ENCODE measurements around the gene TRIM47.
A peak's percentile ranks its signal among the peaks of the same experiment; 100 is the strongest.

The TRIM47 gene

DNA sequence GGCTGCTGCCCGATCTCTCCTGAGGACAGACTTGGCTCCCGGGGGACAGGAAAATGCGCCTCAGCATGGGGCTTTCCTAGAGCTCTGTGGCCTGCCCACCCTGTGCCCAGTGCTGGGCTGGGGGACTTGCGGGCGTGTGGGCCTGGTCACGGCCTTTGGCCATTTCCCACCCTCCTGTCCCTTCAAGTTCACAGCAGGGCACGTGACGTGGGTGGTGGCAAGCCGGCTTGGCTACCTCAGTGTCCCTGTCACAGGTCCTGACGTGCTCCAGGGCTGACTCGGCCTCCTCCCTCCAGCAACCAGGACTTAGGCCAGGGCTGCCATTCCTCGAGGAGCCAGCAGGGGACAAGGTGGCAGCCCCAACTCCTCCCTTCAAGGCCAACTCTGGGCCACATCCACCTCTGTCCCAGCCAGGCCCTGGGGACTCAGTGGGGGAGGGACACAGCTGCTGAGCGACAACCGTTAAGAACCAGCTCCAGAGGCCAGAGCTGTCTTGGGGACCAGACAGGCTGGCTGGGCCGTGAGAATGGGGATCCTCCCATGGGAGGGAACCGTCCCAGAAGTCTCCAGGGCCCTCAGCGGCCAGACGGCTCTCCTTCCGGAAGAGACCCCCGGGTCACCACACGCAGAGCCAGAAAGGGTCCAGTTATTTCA, 33.2 kb downstream of the TRIM47 start:
- no peak overlapping the region for H2AFZ ChIP-seq (ENCODE audit: low read length)
- no peak overlapping the region for H3K4me2 ChIP-seq (ENCODE audit: low read depth, low read length)
- H3K4me1 ChIP-seq (ENCODE audit: low read length): no peaks in the 10 kb centered on the region

GRCh38 chr17:75844530-75845057, 33.8 kb downstream of the TRIM47 start:
- Histone ChIP-seq H3K79me2 (ENCODE audit: low read length) (no peaks in the 10 kb centered on the region), H3K9ac (ENCODE audit: low read length) (no peak overlapping the region), H3K36me3 (replicated peaks; ENCODE audit: insufficient read depth, low read length) (no peaks in the 10 kb centered on the region), H3K9me3 (replicated peaks; ENCODE audit: insufficient read depth, low read length) (no peaks in the 10 kb centered on the region), H3F3A (ENCODE audit: insufficient read depth, low read length) (no peaks in the 10 kb centered on the region), H3K4me2 (ENCODE audit: low read depth, low read length) (no peak overlapping the region), H4K20me1 (ENCODE audit: insufficient read depth, low read length) (no peaks in the 10 kb centered on the region), H3K4me3 (ENCODE audit: low read length) (no peak overlapping the region), H3K4me1 (ENCODE audit: low read length) (no peaks in the 10 kb centered on the region), H3K27ac (ENCODE audit: low read length) (no peak overlapping the region), H2AFZ (ENCODE audit: low read length) (no peak overlapping the region), H3K27me3 (replicated peaks; ENCODE audit: insufficient read depth, low read length) (peaks cover 7% of the 10 kb centered on the region; the same call in 1 of the 2 replicates), H3K9me2 (replicated peaks; ENCODE audit: insufficient read depth, low read length) (no peaks in the 10 kb centered on the region)
- no peak for DNase-seq
- TF ChIP-seq, protein P1, sequence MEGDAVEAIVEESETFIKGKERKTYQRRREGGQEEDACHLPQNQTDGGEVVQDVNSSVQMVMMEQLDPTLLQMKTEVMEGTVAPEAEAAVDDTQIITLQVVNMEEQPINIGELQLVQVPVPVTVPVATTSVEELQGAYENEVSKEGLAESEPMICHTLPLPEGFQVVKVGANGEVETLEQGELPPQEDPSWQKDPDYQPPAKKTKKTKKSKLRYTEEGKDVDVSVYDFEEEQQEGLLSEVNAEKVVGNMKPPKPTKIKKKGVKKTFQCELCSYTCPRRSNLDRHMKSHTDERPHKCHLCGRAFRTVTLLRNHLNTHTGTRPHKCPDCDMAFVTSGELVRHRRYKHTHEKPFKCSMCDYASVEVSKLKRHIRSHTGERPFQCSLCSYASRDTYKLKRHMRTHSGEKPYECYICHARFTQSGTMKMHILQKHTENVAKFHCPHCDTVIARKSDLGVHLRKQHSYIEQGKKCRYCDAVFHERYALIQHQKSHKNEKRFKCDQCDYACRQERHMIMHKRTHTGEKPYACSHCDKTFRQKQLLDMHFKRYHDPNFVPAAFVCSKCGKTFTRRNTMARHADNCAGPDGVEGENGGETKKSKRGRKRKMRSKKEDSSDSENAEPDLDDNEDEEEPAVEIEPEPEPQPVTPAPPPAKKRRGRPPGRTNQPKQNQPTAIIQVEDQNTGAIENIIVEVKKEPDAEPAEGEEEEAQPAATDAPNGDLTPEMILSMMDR (IDR thresholded peaks at IDR 0.05; ENCODE audit: low read length): no peak
- TF ChIP-seq EZH2 (optimal IDR thresholded peaks at IDR 0.05; ENCODE audit: low read depth, low read length) (no peak), EZH2phosphoT487 (IDR thresholded peaks at IDR 0.05; ENCODE audit: low read length) (no peak)

More for the DNA sequence above, 33.2 kb downstream of the TRIM47 start:
- DNase-seq: peak; percentile 70
- no peaks in the 10 kb centered on the region for H3K9me3 ChIP-seq (replicated peaks; ENCODE audit: insufficient read depth, low read length)
- H3K4me3 ChIP-seq (ENCODE audit: low read length): no peak overlapping the region
- no peaks in the 10 kb centered on the region for H3F3A ChIP-seq (ENCODE audit: insufficient read depth, low read length)
- no peak overlapping the region for H3K27ac ChIP-seq (ENCODE audit: low read length)
- no peaks in the 10 kb centered on the region for H3K36me3 ChIP-seq (replicated peaks; ENCODE audit: insufficient read depth, low read length)
- H3K27me3 ChIP-seq (replicated peaks; ENCODE audit: insufficient read depth, low read length): peaks cover 7% of the 10 kb centered on the region; the same call in 1 of the 2 replicates
- H3K79me2 ChIP-seq (ENCODE audit: low read length): no peaks in the 10 kb centered on the region
- no peaks in the 10 kb centered on the region for H4K20me1 ChIP-seq (ENCODE audit: insufficient read depth, low read length)
- TF ChIP-seq EZH2 (optimal IDR thresholded peaks at IDR 0.05; ENCODE audit: low read depth, low read length): no peak
- TF ChIP-seq, protein P1 (IDR thresholded peaks at IDR 0.05; ENCODE audit: low read length): peak; percentile 72
- no peak overlapping the region for H3K9ac ChIP-seq (ENCODE audit: low read length)
- H3K9me2 ChIP-seq (replicated peaks; ENCODE audit: insufficient read depth, low read length): no peaks in the 10 kb centered on the region

- TF ChIP-seq EZH2 (optimal IDR thresholded peaks at IDR 0.05; ENCODE audit: low read depth, low read length): no peak
- TF ChIP-seq EZH2phosphoT487 (IDR thresholded peaks at IDR 0.05; ENCODE audit: low read length): no peak
- TF ChIP-seq, protein P1 (IDR thresholded peaks at IDR 0.05; ENCODE audit: low read length): no peak
- no peak within 1 kb of the TSS for H3K4me2 ChIP-seq (ENCODE audit: low read depth, low read length)
- no peak within 1 kb of the TSS for H3K27ac ChIP-seq (ENCODE audit: low read length)
- no peak within 1 kb of the TSS for H2AFZ ChIP-seq (ENCODE audit: low read length)
- H3K4me3 ChIP-seq (ENCODE audit: low read length): no peak within 1 kb of the TSS
- no peaks in the 10 kb centered on the region for H4K20me1 ChIP-seq (ENCODE audit: insufficient read depth, low read length)
- H3F3A ChIP-seq (ENCODE audit: insufficient read depth, low read length): no peaks in the 10 kb centered on the region
- no peaks in the 10 kb centered on the region for H3K36me3 ChIP-seq (replicated peaks; ENCODE audit: insufficient read depth, low read length)
- H3K4me1 ChIP-seq (ENCODE audit: low read length): no peaks in the 10 kb centered on the region
- DNase-seq: no peak
- no peaks in the 10 kb centered on the region for H3K9me3 ChIP-seq (replicated peaks; ENCODE audit: insufficient read depth, low read length)
- no peaks in the 10 kb centered on the region for H3K79me2 ChIP-seq (ENCODE audit: low read length)
- H3K27me3 ChIP-seq (replicated peaks; ENCODE audit: insufficient read depth, low read length): peaks cover 7% of the 10 kb centered on the region; the same call in 1 of the 2 replicates
- no peak within 1 kb of the TSS for H3K9ac ChIP-seq (ENCODE audit: low read length)
- H3K9me2 ChIP-seq (replicated peaks; ENCODE audit: insufficient read depth, low read length): no peaks in the 10 kb centered on the region
Observed at GRCh38 chr17:75843577-75844529, 34.5 kb downstream of the TRIM47 start, which contains the start of gene UNC13D. Gene UNC13D (minus strand): TSS chr17:75844404. CDS start chr17:75844337, 67 bp downstream.

All from MM.1S (cell line).